ENCODE measurements around the gene MYH10. TPM values are rescaled to one million over a fixed set of nuclear protein-coding genes. Genes with fewer than 3 reads are reported as not detected.

The MYH10 gene
- total RNA-seq, 3 donors from 2014 or later, result 4.3 to 23.8 (median 10.1) TPM

DNA sequence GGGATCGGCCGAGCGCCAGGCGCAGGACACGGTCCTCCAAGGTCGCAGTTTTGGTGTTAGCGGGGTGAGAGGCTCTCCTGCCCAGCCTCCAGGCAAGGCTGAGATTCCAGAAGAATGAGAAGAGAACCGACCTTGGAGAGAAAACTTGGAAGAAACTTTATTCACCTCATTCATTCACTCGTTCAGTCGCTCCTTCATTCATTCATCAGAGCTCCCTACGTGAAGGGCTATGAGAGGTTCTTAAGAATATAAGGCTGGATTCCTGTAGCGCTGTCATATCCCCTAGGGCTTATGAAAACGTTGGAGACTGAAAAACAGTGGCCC lies 991 bp upstream of the MYH10 start:
- no peaks in the 10 kb centered on the region for H3K36me3 ChIP-seq (ENCODE audit: low read depth)
- peak overlapping the region; percentile 32 for H3K4me3 ChIP-seq
- peaks cover 6% of the 10 kb centered on the region for H3K4me1 ChIP-seq (ENCODE audit: low read depth)
- no peaks in the 10 kb centered on the region for H3K9me3 ChIP-seq
- ATAC-seq (no peak), DNase-seq (no peak)
- intact Hi-C loops (cut with DNase I, micrococcal nuclease), result no loop called here
- TF ChIP-seq, protein P1, sequence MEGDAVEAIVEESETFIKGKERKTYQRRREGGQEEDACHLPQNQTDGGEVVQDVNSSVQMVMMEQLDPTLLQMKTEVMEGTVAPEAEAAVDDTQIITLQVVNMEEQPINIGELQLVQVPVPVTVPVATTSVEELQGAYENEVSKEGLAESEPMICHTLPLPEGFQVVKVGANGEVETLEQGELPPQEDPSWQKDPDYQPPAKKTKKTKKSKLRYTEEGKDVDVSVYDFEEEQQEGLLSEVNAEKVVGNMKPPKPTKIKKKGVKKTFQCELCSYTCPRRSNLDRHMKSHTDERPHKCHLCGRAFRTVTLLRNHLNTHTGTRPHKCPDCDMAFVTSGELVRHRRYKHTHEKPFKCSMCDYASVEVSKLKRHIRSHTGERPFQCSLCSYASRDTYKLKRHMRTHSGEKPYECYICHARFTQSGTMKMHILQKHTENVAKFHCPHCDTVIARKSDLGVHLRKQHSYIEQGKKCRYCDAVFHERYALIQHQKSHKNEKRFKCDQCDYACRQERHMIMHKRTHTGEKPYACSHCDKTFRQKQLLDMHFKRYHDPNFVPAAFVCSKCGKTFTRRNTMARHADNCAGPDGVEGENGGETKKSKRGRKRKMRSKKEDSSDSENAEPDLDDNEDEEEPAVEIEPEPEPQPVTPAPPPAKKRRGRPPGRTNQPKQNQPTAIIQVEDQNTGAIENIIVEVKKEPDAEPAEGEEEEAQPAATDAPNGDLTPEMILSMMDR (IDR thresholded peaks at IDR 0.05), result no peak

DNA sequence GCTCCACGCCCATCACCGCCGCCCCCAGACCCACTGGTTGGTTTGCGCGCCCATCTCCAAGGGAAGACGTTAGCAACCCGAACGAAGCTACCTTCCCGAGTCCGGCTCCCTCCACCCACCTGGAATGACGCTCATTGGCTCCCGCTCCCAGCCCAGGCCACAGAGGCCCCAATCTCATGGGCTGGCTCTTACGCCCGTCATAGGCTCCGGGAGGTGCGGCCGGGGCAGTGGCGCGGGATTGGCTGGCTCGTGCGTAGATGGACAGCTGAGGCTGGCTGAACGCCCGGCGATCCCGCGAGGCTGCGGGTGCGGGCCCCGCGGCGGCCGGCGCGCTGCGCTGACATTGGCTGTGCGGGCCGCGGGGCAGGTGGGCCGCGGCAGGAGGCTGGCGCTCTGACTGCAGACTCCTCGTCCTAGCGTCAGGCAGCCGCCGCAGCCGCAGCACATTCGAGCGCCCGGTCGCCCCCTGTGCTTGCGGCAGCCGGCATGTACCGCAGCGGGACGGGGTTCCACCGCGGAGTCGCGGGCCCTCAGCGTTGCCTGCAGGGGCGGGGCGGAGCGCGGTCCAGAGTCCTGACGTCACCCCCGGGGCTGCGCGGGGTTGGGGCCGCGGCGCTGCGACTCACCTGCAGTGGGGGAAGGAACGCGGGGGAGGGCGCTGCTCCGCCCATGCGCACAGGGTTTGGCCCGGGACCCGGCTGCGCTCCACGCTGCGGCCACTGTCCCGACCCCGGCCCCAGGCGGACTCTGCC lies 453 bp upstream of the MYH10 start:
- ATAC-seq (peak; percentile 99), DNase-seq (peak; percentile 96 to 97 (median 97))
- H3K4me1 ChIP-seq (ENCODE audit: low read depth), result peaks cover 6% of the 10 kb centered on the region
- H3K4me3 ChIP-seq, result peak overlapping the region; percentile 32
- intact Hi-C loops (cut with DNase I, micrococcal nuclease), result no loop called here
- H3K9me3 ChIP-seq, result no peaks in the 10 kb centered on the region
- TF ChIP-seq, protein P1 (IDR thresholded peaks at IDR 0.05), result peak; percentile 8
- H3K36me3 ChIP-seq (ENCODE audit: low read depth), result no peaks in the 10 kb centered on the region

DNA sequence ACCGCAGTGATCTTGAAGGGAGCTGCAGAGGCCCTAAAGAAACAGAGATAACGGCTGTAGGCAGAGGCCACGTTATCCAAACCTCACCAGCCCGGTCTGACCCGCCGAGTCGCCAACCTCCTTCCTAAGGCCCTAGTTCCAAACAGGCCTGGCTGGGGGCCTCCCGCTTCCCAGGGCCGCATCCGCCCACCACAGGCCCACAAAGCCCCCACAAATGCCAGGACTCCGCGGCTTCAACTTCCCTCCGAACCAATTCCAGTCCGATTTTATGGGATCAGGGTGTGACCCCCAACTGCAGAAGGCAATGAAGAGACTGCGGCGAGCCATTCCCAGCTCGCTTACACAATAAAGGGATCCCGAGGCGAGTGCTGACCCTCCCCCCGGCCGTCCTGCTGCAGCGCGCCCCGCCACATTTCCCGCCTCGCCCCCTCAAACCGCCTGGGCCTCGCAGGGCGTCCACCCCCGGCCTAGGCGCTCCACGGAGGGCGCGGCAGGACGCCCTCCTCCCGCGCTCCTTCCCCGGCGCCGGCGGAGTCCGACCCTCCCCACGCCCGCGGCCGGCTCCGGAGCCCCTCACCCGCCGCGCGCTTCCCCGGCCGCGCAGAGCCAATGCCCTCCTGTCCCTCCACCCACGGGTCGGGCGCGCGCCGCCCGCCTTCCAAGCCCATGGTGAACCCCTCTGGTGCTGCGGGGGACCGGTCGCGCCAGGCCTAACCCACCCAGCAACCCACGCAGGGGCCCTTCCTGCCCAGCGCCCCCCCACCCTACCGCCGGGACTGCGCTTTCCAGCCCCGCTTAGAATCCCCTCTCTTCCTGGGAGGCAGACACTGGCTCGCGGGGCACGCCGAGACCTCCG lies 926 bp downstream of the MYH10 start:
- Histone ChIP-seq H3K36me3 (ENCODE audit: low read depth) (no peaks in the 10 kb centered on the region), H3K4me3 (peak overlapping the region; percentile 32), H3K4me1 (ENCODE audit: low read depth) (peaks cover 6% of the 10 kb centered on the region), H3K9me3 (no peaks in the 10 kb centered on the region)
- TF ChIP-seq, protein P1 (IDR thresholded peaks at IDR 0.05), result no peak
- ATAC-seq (no peak), DNase-seq (peak; percentile 12 to 52 (median 45))
- intact Hi-C loops (cut with DNase I, micrococcal nuclease), result no loop called here

DNA sequence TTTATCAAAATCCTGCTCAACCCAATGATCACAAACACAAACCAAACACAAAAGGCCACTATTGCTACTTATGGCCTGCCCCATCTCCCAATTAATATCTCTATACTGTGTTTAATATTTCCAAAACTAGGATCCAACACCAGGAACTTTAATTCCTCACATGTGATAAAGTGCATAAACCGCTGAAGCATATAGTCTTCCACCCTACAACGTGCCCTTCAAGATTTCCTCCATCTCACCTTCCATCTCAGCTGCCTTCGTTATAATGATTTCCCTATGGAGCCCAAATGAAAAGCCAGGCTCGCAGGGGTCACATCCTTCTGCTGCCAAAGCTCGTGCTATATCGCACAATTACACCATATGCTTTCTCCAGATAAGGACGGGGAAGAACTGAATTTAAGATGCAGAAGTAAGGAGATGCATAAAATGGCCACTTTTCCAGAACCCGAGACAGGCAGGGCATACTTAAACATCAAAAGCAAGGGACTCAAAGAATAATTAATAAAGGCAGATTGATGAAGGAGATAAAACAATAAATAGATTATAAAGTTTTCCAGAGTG lies 1.8 kb downstream of the MYH10 start:
- no peak for ATAC-seq
- H3K4me3 ChIP-seq, result no peak overlapping the region
- intact Hi-C loops (cut with DNase I, micrococcal nuclease), result no loop called here

DNA sequence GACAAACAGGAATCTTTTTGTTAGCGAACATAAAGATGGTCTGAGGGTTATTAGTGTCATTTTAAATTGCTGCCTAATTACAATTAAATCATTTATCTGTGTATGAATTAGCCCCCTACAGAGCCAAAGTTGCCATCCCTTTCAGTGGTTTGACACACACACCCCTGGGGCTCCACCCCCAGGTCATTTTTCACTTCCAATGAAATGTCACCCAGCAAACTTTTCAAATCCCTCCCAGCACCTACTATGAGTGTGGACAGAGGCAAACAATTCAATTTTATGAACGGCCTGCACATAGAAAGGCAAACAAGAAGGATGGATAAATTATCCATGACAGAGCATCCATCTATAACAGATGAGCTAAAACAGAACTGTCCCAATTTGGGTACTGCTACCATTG lies 2.4 kb downstream of the MYH10 start:
- Histone ChIP-seq H3K4me1 (ENCODE audit: low read depth) (peaks cover 6% of the 10 kb centered on the region), H3K4me3 (no peak overlapping the region), H3K36me3 (ENCODE audit: low read depth) (no peaks in the 10 kb centered on the region), H3K9me3 (no peaks in the 10 kb centered on the region)
- ATAC-seq, result no peak
- DNase-seq, result no peak
- TF ChIP-seq, protein P1 (IDR thresholded peaks at IDR 0.05), result no peak
- intact Hi-C loops (cut with DNase I, micrococcal nuclease), result no loop called here

More for the DNA sequence above, 1.8 kb downstream of the MYH10 start:
- H3K4me1 ChIP-seq (ENCODE audit: low read depth), result peaks cover 6% of the 10 kb centered on the region
- no peaks in the 10 kb centered on the region for H3K9me3 ChIP-seq
- no peak for DNase-seq
- no peaks in the 10 kb centered on the region for H3K36me3 ChIP-seq (ENCODE audit: low read depth)
- TF ChIP-seq, protein P1 (IDR thresholded peaks at IDR 0.05), result no peak

Data from mucosa of descending colon (tissue), 3 donors.